Lower leg skin (tissue), 3 donors: ENCODE data around the gene MEAK7.

Experiments used
- CTCF ChIP-seq, 3 donors: fragments of 450-650 bp; IDR thresholded peaks; one replicate each; pipeline ENCODE4 v1.5.1; 2016; ENCODE audit warnings: antibody characterized with exemption in 3 of 3, mild to moderate bottlenecking in 3 of 3, moderate library complexity in 2 of 3
- POLR2A ChIP-seq, 2 donors: fragments of 450-650 bp; IDR thresholded peaks; one replicate each; pipeline ENCODE4 v1.6.1; 2016 to 2017; ENCODE audit warnings: antibody characterized with exemption in 2 of 2, mild to moderate bottlenecking in 1 of 2, moderate library complexity in 1 of 2

- TF ChIP-seq CTCF (IDR thresholded peaks at IDR 0.05) (no peak), POLR2A (IDR thresholded peaks at IDR 0.05) (no peak)
Observed at GRCh38 chr16:84552135-84552534, 47.7 kb upstream of the MEAK7 start.
